ENCODE measurements around the gene THAP3. TPM values are rescaled to one million over a fixed set of nuclear protein-coding genes. Genes with fewer than 3 reads are reported as not detected.
A peak's percentile ranks its signal among the peaks of the same experiment; 100 is the strongest.

THAP3 gene
- total RNA-seq, 4 donors from 2014 or later: 16.7 to 31.0 (median 24.2) TPM

- ATAC-seq (no peak), DNase-seq (no peak)
- Histone ChIP-seq H3K9me3 (no peaks in the 10 kb centered on the region), H3K4me3 (no peak overlapping the region), H3K4me1 (peaks cover 22 to 24% of the 10 kb centered on the region in 2 donors), H3K36me3 (peaks cover 0 to 43% of the 10 kb centered on the region in 2 donors), H3K27ac (peak overlapping the region in 1 of 4 donors; percentile 14), H3K27me3 (no peaks in the 10 kb centered on the region)
- in situ Hi-C loops (cut with MboI; ENCODE audit: low sequenced_read_pairs in 4 of 4) (loop anchor here in 1 of 4 donors (25.0 kb wide), 1 partner anchor 140 kb away; the partner anchor contains the start of gene PLEKHG5), intact Hi-C loops (cut with DNase I; ENCODE audit: low total_unique reads) (loop anchor here (5.0 kb wide), 2 partner anchors 45 to 75 kb away; partner anchors contain the start of gene NOL9)
- TF ChIP-seq POLR2A (IDR thresholded peaks at IDR 0.05) (no peak), CTCF (IDR thresholded peaks at IDR 0.05 in 4 of 5, conservative IDR thresholded peaks at IDR 0.05 in 1 of 5) (no peak)
These were observed 2.4 kb downstream of the THAP3 start for GRCh38 chr1:6627031-6627430.

DNA sequence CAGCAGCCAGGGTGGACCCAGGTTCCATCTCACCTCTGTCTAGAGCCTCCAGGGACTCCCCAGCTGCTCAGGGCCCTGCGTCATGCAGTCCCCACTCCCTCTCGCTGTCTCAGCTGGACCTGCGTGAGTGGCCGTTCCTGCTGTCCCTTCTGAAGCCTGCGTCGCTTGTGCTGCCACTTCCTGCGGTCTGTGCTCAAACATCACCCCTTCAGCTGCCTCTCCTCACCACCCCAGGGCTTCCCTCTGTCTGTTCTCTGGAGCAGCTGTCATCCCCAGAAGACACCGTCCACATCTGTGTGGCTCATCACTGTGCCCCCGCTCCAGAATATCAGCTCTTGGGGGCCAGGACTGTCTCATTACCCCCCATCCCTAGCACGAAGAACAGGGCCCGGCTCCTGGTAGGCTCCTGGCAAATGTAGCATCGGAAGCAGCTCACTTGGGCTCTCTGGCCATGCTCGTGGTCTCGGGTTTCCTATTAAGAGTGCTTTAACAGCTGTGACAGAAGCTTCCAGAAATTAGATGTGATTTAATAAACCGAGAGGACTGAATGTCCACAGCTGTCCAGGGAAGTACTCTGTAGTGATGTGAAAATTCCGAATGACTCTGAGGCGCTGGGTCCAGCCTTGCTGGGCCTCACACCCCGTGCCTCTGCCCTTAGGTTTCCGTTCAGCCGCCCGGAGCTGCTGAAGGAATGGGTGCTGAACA lies 3.3 kb downstream of the THAP3 start:
- in situ Hi-C loops (cut with MboI; ENCODE audit: low sequenced_read_pairs in 4 of 4) (loop anchor here in 1 of 4 donors (25.0 kb wide), 1 partner anchor 141 kb away; the partner anchor contains the start of gene PLEKHG5), intact Hi-C loops (cut with DNase I; ENCODE audit: low total_unique reads) (loop anchor here (5.0 kb wide), 2 partner anchors 46 to 76 kb away; partner anchors contain the start of gene NOL9)
- TF ChIP-seq CTCF (IDR thresholded peaks at IDR 0.05 in 4 of 5, conservative IDR thresholded peaks at IDR 0.05 in 1 of 5) (no peak), POLR2A (IDR thresholded peaks at IDR 0.05) (no peak)
- peaks cover 0 to 46% of the 10 kb centered on the region in 2 donors for H3K36me3 ChIP-seq
- H3K4me1 ChIP-seq: peaks cover 22 to 24% of the 10 kb centered on the region in 2 donors
- no peaks in the 10 kb centered on the region for H3K9me3 ChIP-seq
- no peak overlapping the region for H3K4me3 ChIP-seq
- DNase-seq (no peak), ATAC-seq (peak; percentile 8 to 13)
- H3K27me3 ChIP-seq: no peaks in the 10 kb centered on the region
- peak overlapping the region; percentile 19 to 69 (median 51) for H3K27ac ChIP-seq

DNA sequence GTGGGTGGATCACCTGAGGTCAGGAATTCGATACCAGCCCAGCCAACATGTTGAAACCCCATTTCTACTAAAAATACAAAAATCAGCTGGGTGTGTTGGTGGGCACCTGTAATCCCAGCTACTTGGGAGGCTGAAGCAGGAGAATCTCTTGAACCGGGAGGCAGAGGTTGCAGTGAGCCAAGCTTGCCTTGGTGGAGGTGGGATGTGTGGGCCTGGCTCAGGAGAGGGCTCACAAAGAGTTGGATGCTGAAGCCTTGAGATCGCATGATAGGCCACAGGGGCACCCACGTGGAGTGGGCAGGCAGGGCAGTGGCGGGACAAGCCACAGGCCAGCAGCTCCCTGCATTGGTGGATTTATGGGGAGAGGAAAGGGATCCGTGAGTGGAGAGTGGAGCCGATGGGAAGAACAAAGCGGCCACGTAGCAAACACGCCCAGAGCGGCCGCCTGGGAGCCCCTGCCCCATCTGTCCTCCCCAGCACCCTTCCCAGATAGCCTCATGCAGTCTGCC lies 4.4 kb downstream of the THAP3 start:
- TF ChIP-seq CTCF (IDR thresholded peaks at IDR 0.05 in 4 of 5, conservative IDR thresholded peaks at IDR 0.05 in 1 of 5): no peak
- TF ChIP-seq POLR2A (IDR thresholded peaks at IDR 0.05): no peak
- in situ Hi-C loops (cut with MboI; ENCODE audit: low sequenced_read_pairs in 4 of 4): loop anchor here in 1 of 4 donors (25.0 kb wide), 1 partner anchor 142 kb away; the partner anchor contains the start of gene PLEKHG5
- H3K27ac ChIP-seq: peak overlapping the region in 2 of 4 donors; percentile 63 to 69
- ATAC-seq (no peak), DNase-seq (no peak)
- H3K4me3 ChIP-seq: no peak overlapping the region
- intact Hi-C loops (cut with DNase I; ENCODE audit: low total_unique reads): loop anchor here (5.0 kb wide), 2 partner anchors 47 to 77 kb away; partner anchors contain the start of gene NOL9
- no peaks in the 10 kb centered on the region for H3K9me3 ChIP-seq
- H3K36me3 ChIP-seq: peaks cover 0 to 56% of the 10 kb centered on the region in 2 donors
- no peaks in the 10 kb centered on the region for H3K27me3 ChIP-seq
- H3K4me1 ChIP-seq: peaks cover 22 to 24% of the 10 kb centered on the region in 2 donors

DNA sequence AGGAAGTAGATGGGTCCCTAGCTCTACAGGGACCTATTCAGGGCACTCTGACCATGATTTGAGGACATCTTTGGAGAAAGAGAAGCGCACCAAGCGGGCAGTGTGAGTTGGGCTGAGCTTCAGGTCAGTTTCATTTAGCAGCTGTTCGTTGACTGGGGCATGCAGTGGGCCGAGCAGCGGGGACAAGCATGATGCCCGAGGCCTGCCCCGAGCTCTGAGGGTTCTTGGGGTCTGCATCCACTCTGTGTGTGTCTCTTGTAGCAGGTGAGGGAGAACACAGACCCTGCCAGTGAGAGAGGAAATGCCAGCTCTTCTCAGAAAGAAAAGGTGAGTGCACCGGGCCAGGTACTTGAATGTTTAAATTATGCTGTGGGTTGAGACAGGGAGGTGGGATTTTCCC lies 5.4 kb downstream of the THAP3 start:
- Histone ChIP-seq H3K9me3 (no peaks in the 10 kb centered on the region), H3K27ac (no peak overlapping the region), H3K36me3 (peaks cover 0 to 61% of the 10 kb centered on the region in 2 donors), H3K4me1 (peaks cover 18 to 24% of the 10 kb centered on the region in 2 donors), H3K27me3 (no peaks in the 10 kb centered on the region), H3K4me3 (no peak overlapping the region)
- no peak for DNase-seq
- no peak for ATAC-seq
- intact Hi-C loops (cut with DNase I; ENCODE audit: low total_unique reads) (no loop called here), in situ Hi-C loops (cut with MboI; ENCODE audit: low sequenced_read_pairs in 4 of 4) (loop anchor here in 3 of 4 donors (10.0 to 25.0 kb wide), 3 partner anchors 45 to 143 kb away; partner anchors contain the start of genes PLEKHG5 (in 1 of the 3) and ZBTB48 (in 1 of the 3))
- TF ChIP-seq CTCF (IDR thresholded peaks at IDR 0.05 in 4 of 5, conservative IDR thresholded peaks at IDR 0.05 in 1 of 5) (no peak), POLR2A (IDR thresholded peaks at IDR 0.05) (no peak)

Measured in gastrocnemius medialis (tissue), 4 donors.